WERI-Rb-1 (cell line): ENCODE data around the gene KRTAP10-12.
"Not testable (repeated sequence)": the region's sequence is repeated elsewhere in the genome, so short reads cannot be mapped to it uniquely, and the experiment has no call there.

Source experiments
- DNase-seq: peaks from one replicate; pipeline ENCODE4 v3.0.0-alpha.2; 2020
- H3K27ac ChIP-seq: fragments of 250-450 bp; sonication (Bioruptor Pico); 2 replicates; pipeline ENCODE4 v1.5.1; 2020; ENCODE audit warnings: mild to moderate bottlenecking, moderate library complexity
- H3K27me3 ChIP-seq: fragments of 250-450 bp; sonication (Bioruptor Pico); 2 replicates; pipeline ENCODE4 v1.5.1; 2021; ENCODE audit warnings: mild to moderate bottlenecking, low read depth, moderate library complexity; ENCODE audit not compliant: insufficient read depth, severe bottlenecking
- H3K36me3 ChIP-seq: fragments of 250-450 bp; sonication (Bioruptor Pico); 2 replicates; pipeline ENCODE4 v1.5.1; 2020; ENCODE audit warnings: mild to moderate bottlenecking, moderate library complexity
- H3K4me3 ChIP-seq: 2 replicates; pipeline ENCODE4 v1.5.1; 2011; ENCODE audit warnings: low read depth, mild to moderate bottlenecking, control low read depth, low read length
- H3K9me3 ChIP-seq: fragments of 250-450 bp; sonication (Bioruptor Pico); 2 replicates; pipeline ENCODE4 v1.5.1; 2021; ENCODE audit warnings: mild to moderate bottlenecking, moderate library complexity; ENCODE audit not compliant: severe bottlenecking
- CTCF ChIP-seq: IDR thresholded peaks from 2 replicates; pipeline ENCODE4 v1.5.1; 2011; ENCODE audit warnings: low read depth, mild to moderate bottlenecking, control low read depth, inconsistent platforms, low read length

The KRTAP10-12 gene

GRCh38 chr21:44657635-44658540, 39.1 kb upstream of the KRTAP10-12 start, which contains the start of gene KRTAP12-3:
KRTAP12-3 (plus strand) TSS chr21:44657932; CDS start chr21:44657980, 48 bp downstream.
- no peak within 1 kb of the TSS for H3K27ac ChIP-seq
- no peak within 1 kb of the TSS for H3K4me3 ChIP-seq
- TF ChIP-seq CTCF: no peak
- H3K36me3 ChIP-seq: no peaks in the 10 kb centered on the region
- peaks cover 13% of the 10 kb centered on the region for H3K9me3 ChIP-seq
- DNase-seq: no peak
- H3K27me3 ChIP-seq: no peaks in the 10 kb centered on the region

- H3K36me3 ChIP-seq: no peaks in the 10 kb centered on the region
- DNase-seq: no peak
- H3K27me3 ChIP-seq: no peaks in the 10 kb centered on the region
- no peak overlapping the region for H3K4me3 ChIP-seq
- peaks cover 13% of the 10 kb centered on the region for H3K9me3 ChIP-seq
- no peak for TF ChIP-seq CTCF
- H3K27ac ChIP-seq: no peak overlapping the region
Observed at GRCh38 chr21:44658541-44658910, 38.4 kb upstream of the KRTAP10-12 start.

- H3K4me3 ChIP-seq: no peak overlapping the region
- TF ChIP-seq CTCF: no peak
- no peaks in the 10 kb centered on the region for H3K36me3 ChIP-seq
- peaks cover 16% of the 10 kb centered on the region for H3K9me3 ChIP-seq
- DNase-seq: no peak
- no peaks in the 10 kb centered on the region for H3K27me3 ChIP-seq
- H3K27ac ChIP-seq: no peak overlapping the region
Observed at GRCh38 chr21:44658913-44659595, 37.9 kb upstream of the KRTAP10-12 start.

GRCh38 chr21:44661567-44661966, 35.4 kb upstream of the KRTAP10-12 start:
- not testable (repeated sequence) for H3K36me3 ChIP-seq, H3K27ac ChIP-seq, H3K4me3 ChIP-seq, H3K27me3 ChIP-seq, DNase-seq
- H3K9me3 ChIP-seq: peaks cover 10% of the 10 kb centered on the region

GRCh38 chr21:44664691-44665090, 32.3 kb upstream of the KRTAP10-12 start:
- Histone ChIP-seq H3K27ac (no peak overlapping the region), H3K27me3 (no peaks in the 10 kb centered on the region), H3K4me3 (no peak overlapping the region), H3K9me3 (peaks cover 14% of the 10 kb centered on the region), H3K36me3 (no peaks in the 10 kb centered on the region)
- DNase-seq: no peak
- TF ChIP-seq CTCF: no peak
